Right cardiac atrium (tissue), 5 donors: ENCODE results near the gene SYNRG. TPM values are rescaled to one million over a fixed set of nuclear protein-coding genes. Genes with fewer than 3 reads are reported as not detected.

Experiments used
- ATAC-seq, 2 donors: fragments of 200-7000 bp; cut with Tn5 transposase; one replicate each; pipeline versions ENCODE4 v1.8.0 to v1.9.1; 2020; ENCODE audit warnings: moderate library complexity in 2 of 2, mild to moderate bottlenecking in 1 of 2
- DNase-seq, 3 donors: peaks; one replicate each; pipeline ENCODE4 v3.0.0-alpha.2; 2020
- H3K27ac ChIP-seq: one replicate; pipeline ENCODE4 v1.5.1; 2013; ENCODE audit warnings: mild to moderate bottlenecking, low read length, control low read depth, moderate library complexity
- H3K27me3 ChIP-seq: one replicate; pipeline ENCODE4 v1.6.1; 2013; ENCODE audit not compliant: control insufficient read depth, insufficient read depth
- H3K4me1 ChIP-seq: one replicate; pipeline ENCODE4 v1.6.1; 2013; ENCODE audit warnings: low read length; ENCODE audit not compliant: control insufficient read depth, insufficient read depth
- H3K4me3 ChIP-seq: one replicate; pipeline ENCODE4 v1.5.1; 2013; ENCODE audit warnings: low read length, control low read depth
- H3K9me3 ChIP-seq: one replicate; pipeline ENCODE4 v1.6.1; 2013; ENCODE audit warnings: low read length; ENCODE audit not compliant: control insufficient read depth
- WGBS: extraction: QIAGEN DNeasy Blood & Tissue Kit; methylation state at CpG from one replicate; pipeline ENCODE4 v1.1.7; 2013; 5-methylcytosine and 5-hydroxymethylcytosine counted together
- intact Hi-C, 4 donors: fragments of 100-400 bp; cut with DNase I; formaldehyde crosslinking; loops; one replicate each; pipeline versions ENCODE4 v1.11.0 to v1.14.0; 2022 to 2023
- microRNA-seq, 2 donors: library from miRNA; unstranded; fragments of <30 nt; microRNA quantifications; one replicate each; pipeline ENCODE4 v1.2.0, GENCODE V29; 2020 to 2021
- polyA plus RNA-seq: library from polyadenylated mRNA; stranded (reverse); fragments of 200-250 nt; gene quantifications from one replicate; pipeline ENCODE4 v1.2.3, GENCODE V29; 2013
- total RNA-seq, 4 donors: library from RNA; stranded (reverse); fragmentation: NEBNext Ultra II Directional; extraction: Animal tissue kit (Norgen Biotek cat#: 25700); gene quantifications; one replicate each; pipeline ENCODE4 v1.2.1, GENCODE V29; 2021
- donor health status: healthy with polysubstance abuse.
- donor health status: DM: no; HTN: yes; CAD: no.
- donor health status: DM: no; HTN: no; CAD: no.
- donor health status: DM: no; HTN: yes; CAD: no; lungs with severe emphysema.
- donor health status: DM: yes; HTN: yes; CAD: no.

SYNRG gene
- total and polyA plus RNA-seq, 5 donors: 6.0 to 35.9 (median 35.5) TPM

GRCh38 chr17:37475731-37476420 is 133.3 kb downstream of the SYNRG start:
- 83% methylated on average over 1 of the region's 1 CpG for whole genome bisulfite sequencing
- intact Hi-C loops: no loop called here
- Histone ChIP-seq H3K4me1 (peaks cover 4% of the 10 kb centered on the region), H3K27me3 (no peaks in the 10 kb centered on the region), H3K27ac (peak overlapping the region; percentile 79), H3K9me3 (no peaks in the 10 kb centered on the region), H3K4me3 (no peak overlapping the region)
- ATAC-seq: no peak
- DNase-seq: no peak

- 86% methylated on average over 7 of the region's 7 CpGs for WGBS
- H3K27ac ChIP-seq: no peak overlapping the region
- no peak for ATAC-seq
- H3K4me3 ChIP-seq: no peak overlapping the region
- H3K9me3 ChIP-seq: no peaks in the 10 kb centered on the region
- no peaks in the 10 kb centered on the region for H3K27me3 ChIP-seq
- no peak for DNase-seq
- intact Hi-C loops: no loop called here
- no peaks in the 10 kb centered on the region for H3K4me1 ChIP-seq
These were observed 139.0 kb downstream of the SYNRG start for GRCh38 chr17:37470181-37470580.

- ATAC-seq (no peak), DNase-seq (no peak)
- Histone ChIP-seq H3K27ac (no peak overlapping the region), H3K9me3 (no peaks in the 10 kb centered on the region), H3K4me1 (no peaks in the 10 kb centered on the region), H3K27me3 (no peaks in the 10 kb centered on the region), H3K4me3 (no peak overlapping the region)
- 94% methylated on average over 1 of the region's 1 CpG for WGBS
- intact Hi-C loops: no loop called here
These were observed 142.7 kb downstream of the SYNRG start for GRCh38 chr17:37466471-37466870.

GRCh38 chr17:37465069-37465616 is 144.1 kb downstream of the SYNRG start:
- Histone ChIP-seq H3K9me3 (no peaks in the 10 kb centered on the region), H3K27ac (no peak overlapping the region), H3K4me3 (no peak overlapping the region), H3K4me1 (no peaks in the 10 kb centered on the region), H3K27me3 (no peaks in the 10 kb centered on the region)
- intact Hi-C loops: no loop called here
- DNase-seq (no peak), ATAC-seq (no peak)
- WGBS: 93% methylated on average over 7 of the region's 7 CpGs

Small RNA genes lying within 50 kb of the gene (microRNA-seq; reads per million reads assigned to microRNA genes)
- gene MIR378J: 0 reads per million in 2 donors

Other genes starting within 250 kb of the SYNRG start
- not detected for gene C17orf78, start 233.4 kb downstream of the SYNRG start, total RNA-seq
- not detected for gene C17orf78, start 233.4 kb downstream of the SYNRG start, polyA plus RNA-seq
- gene ACACA, start 202.6 kb downstream of the SYNRG start, total RNA-seq: 10 to 100 TPM; 18.4 to 24.8 (median 21.0) TPM
- 8.9 TPM for gene ACACA, start 202.6 kb downstream of the SYNRG start, polyA plus RNA-seq
- gene TADA2A, start 202.5 kb downstream of the SYNRG start, total RNA-seq: 10 to 100 TPM; 12.3 to 18.0 (median 14.2) TPM
- gene TADA2A, start 202.5 kb downstream of the SYNRG start, polyA plus RNA-seq: 6.2 TPM
- 10 to 100 TPM; 16.7 to 20.1 (median 18.4) TPM for gene DUSP14, start 119.5 kb downstream of the SYNRG start, total RNA-seq
- gene DUSP14, start 119.5 kb downstream of the SYNRG start, polyA plus RNA-seq: 17.8 TPM
- 10 to 100 TPM; 14.3 to 16.5 (median 15.5) TPM for gene DDX52, start 34.0 kb upstream of the SYNRG start, total RNA-seq
- gene DDX52, start 34.0 kb upstream of the SYNRG start, polyA plus RNA-seq: 8.7 TPM
- not detected for gene HNF1B, start 135.6 kb upstream of the SYNRG start, total RNA-seq
- not detected for gene HNF1B, start 135.6 kb upstream of the SYNRG start, polyA plus RNA-seq